CD4-positive, alpha-beta T cell treated with Interferon gamma for 1 hour (primary cell): ENCODE measurements around the gene GMDS.

Experiments
- DNase-seq: peaks from one replicate; pipeline ENCODE4 v3.0.0-alpha.2; 2020

GMDS gene

GRCh38 chr6:1576166-1576565, 669.2 kb downstream of the GMDS start:
- no peak for DNase-seq

- DNase-seq, result no peak
Measured at GRCh38 chr6:1575210-1576041, 670.0 kb downstream of the GMDS start.

- DNase-seq, result no peak
Measured at GRCh38 chr6:1574890-1575209, 670.6 kb downstream of the GMDS start.

- DNase-seq, result no peak
Measured at GRCh38 chr6:1574083-1574761, 671.2 kb downstream of the GMDS start.
